Stimulated activated CD4-positive, alpha-beta T cell treated with anti-CD3 and anti-CD28 coated beads, Interleukin-2, amount 100 ng/mL, for 48 hours (primary cell): ENCODE measurements around the gene TDP1.

ENCODE experiments used
- DNase-seq, 2 donors: peaks; one replicate each; pipeline ENCODE4 v3.0.0-alpha.2; 2020

Gene TDP1

DNA sequence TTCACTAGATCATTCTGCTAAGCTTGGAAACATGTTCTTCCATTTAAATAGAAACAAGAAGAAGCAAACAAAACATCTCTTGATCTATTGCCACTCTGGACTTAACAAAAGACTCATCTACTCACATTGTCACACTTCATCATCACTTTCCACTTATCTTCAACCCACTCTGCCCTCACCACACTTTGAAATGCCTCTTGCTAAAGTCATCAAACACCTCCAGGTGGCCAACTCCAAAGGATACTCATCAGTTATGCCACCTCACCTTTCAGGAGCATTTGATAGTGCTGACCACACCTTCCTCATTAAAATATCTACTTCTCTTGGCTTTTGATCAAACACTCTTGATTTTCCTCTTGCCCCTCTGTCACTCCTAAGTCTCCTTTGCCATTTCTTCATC is 8.4 kb upstream of the TDP1 start:
- no peak for DNase-seq

DNA sequence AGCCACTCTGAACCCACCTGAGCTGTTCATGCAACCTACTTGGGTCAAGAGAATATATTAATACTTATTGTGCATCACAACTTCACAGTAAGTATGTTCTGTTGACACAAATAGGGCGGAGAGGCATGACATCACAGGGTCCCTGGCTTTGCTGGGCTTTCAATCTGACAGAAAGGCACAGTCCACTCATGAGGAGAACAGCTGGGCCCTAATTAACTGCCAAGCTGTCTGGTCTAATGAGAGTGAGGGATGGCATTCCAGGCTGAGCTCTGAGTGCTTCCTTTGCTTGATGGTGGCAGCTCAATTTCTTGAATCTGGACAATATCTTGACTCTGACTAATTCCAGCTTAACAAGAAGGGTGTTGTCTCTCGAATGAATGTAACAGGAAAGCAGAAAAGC is 3.2 kb upstream of the TDP1 start:
- no peak for DNase-seq

DNA sequence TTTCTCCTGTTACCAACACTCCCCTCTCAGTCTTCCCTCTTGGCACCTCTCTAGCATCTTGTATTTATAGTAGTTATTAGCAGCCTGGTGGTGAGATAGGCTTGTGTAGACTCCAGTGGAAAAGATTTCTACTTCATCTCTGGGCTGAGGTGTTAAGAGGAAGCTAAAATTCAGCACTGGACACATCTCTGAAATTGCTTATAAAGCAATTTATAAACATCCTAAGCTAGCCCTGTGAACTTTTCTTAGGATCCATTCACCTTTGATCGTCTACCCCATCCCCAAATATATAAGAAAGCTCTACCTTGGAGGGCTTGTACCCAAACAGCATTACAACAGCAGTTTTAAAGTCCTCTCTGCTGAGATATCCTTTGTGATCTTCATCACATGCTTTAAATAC is 2.1 kb upstream of the TDP1 start:
- DNase-seq = no peak

DNA sequence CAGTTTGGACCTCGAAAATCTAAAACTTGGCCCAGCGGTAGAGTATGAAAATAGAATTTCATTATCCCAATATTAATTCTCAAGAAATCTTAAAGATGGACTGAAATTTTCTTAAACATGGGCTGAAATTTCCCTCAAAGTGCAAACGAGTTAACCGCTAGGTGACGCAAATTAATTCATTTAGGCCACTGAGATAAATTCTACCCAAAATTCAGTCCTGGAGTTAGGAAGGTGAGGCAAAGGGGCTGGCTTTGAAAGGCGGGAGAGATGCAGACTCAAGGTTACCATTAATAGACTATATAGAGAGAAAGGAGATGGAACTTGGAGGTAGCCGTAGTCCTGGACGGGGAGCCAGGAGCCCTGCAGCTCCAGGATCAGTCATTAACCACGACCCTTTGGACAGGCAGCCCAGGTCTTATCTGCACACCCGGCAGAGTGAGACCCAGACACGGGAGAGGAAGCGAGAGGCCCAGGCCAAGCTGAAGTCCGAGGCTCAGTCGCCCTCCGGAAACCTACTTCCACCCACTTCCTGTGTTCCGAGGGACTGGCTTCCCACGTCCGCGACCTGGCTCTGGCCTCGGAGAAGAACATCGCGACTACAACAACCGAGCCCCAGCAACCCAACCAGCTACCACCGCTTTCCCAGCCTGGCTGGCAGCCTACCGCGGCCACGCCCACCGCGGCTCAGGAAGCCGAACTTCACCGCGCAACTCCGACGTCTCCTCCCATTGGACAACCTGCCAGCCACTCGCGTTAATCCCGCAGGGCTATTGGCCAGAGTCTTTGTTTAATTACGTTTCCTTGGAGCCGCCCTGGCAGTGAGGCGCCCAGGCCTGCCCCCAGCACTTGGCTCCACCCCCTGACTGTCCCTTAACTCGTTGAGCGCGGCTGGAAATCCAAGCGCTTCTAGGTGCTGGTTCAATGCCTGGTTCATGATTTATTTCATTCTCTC is 1.4 kb upstream of the TDP1 start, which contains the start of gene EFCAB11:
Gene EFCAB11, minus strand, starts transcription at position 661 of the 952 bp plus-strand sequence. Its CDS starts 70 bp downstream, at position 591.
- peak; percentile 86 to 87 for DNase-seq

DNA sequence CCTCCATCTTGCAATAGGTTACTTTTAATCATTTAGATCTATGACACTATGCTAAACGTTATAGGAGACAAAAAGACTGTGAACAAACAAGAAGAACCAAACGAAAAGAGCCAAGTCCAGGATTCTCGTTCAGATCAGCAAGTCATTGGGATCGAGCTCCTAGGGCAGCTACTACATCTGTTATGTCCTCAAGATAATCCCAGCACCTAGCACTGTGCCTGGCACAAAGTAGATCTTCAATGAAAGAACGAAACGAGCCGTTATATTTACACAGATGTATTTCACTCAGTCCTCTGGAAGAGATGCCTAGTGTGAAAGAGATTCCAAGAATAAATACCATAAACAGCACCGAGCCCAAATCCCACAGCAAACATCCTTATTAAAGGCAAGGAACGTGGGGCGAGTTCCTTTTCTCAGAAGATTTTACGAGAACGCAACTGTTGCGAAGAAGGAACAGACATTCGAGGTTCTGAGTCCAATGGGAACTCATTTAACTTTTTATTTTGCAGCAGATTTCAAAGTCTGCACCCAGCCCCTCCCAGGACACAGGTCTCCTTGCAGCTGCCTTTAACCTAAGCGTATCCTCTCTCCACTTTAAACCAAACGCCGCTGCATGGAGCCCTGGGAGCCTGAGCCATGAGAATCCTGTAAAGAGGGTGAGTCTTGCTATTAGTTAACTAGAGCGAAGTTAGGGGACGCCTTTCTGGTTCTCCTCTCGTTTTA is 544 bp upstream of the TDP1 start:
- DNase-seq = peak in 1 of 2 donors; percentile 8

DNA sequence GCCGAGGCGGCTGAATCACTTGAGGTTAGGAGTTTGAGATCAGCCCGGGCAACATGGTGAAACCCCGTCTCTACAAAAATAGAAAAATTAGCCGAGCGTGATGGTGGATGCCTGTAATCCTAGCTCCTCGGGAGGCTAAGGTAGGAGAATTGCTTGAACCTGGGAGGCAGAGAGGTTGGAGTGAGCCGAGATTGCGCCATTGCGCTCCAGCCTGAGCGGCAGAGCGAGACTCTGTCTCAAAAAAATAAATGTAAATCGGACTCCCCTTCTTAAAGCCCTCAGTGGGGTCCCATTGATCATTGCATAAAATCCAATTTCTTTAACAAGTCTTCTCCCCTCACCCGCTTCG is 908 bp downstream of the TDP1 start:
- no peak for DNase-seq

DNA sequence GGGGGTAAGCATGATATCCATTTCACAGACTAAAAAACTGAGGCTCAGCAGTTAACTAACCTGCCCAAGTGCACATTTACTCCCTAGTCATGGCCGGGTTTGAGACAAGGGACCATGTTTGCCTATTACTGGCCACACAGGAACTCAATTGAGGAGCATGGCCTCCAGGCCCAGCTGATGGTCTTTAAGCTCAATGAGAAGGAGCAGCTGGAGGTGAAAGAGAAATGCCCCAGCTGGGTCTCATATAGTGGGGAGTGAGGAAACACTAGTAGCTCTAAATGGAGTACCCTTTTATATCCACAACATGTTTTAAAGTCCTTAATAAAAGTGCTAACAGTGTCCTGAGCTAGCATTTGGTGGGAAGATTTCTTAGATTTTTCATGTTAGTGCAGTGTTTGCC is 1.6 kb downstream of the TDP1 start:
- DNase-seq = no peak

DNA sequence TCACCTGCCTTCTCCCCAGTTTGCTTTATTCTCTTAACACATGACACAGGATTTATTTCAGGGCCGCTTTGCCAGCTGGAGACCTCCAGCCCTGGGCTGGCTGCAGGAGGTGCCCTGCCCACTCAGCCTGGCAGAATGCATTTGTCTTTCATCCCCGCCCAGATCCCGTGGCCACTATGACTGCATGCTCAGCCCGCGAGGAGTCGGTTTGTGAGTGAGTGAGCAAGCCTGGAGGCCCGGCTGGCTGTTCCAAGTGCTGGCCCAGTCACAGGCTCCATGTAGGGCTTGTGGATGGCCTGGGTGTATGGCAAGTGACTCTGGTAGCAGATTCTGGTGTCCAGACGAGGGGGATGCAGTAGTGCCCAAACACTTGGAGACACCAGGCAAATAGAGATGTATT is 2.1 kb downstream of the TDP1 start:
- DNase-seq = no peak

DNA sequence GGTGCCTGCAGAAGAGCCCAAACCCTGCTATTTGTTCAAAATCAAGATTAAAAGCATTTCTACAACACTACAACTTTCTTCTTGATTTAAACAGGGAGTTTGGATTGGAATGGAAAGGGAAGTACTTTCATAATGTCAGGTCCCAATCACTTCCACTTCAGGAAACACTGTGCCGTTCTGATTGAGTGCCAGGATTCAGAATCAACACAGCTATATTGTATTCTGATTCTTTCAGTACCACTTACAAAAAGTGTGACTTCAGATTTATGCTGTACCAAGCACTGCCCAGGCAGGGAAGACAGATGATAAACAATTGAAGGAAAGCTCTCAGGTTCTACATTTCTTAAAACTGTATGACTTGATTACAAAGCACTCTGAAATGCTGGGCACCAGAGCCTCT is 3.2 kb downstream of the TDP1 start:
- no peak for DNase-seq

DNA sequence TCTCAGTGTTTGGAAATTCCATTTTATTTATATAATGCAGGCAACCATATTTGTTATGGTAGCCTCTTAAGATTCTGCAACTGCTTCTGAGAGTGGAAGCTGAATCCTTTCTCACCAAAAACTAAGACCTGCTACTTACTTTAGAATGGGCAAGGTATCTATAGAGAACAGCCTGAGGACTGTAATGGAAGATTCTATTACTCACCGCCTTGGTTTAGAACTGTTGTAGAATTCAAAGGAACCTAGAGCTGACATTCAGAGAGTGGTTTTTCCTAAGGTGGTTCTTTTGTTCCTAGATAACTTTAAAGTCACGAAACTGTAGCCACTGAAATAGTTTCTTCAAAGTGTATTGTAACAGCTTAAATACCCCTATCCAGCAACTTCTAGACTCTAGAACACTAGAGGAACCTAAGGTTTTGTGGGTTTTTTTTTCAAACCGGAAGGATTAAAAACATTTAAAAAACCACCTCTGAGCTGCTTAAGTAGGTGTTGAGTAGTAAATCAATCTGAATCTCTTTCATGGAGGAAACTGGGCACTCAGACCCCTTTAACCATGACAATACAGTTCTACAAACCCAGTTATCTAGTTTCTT is 4.2 kb downstream of the TDP1 start:
- DNase-seq = no peak

DNA sequence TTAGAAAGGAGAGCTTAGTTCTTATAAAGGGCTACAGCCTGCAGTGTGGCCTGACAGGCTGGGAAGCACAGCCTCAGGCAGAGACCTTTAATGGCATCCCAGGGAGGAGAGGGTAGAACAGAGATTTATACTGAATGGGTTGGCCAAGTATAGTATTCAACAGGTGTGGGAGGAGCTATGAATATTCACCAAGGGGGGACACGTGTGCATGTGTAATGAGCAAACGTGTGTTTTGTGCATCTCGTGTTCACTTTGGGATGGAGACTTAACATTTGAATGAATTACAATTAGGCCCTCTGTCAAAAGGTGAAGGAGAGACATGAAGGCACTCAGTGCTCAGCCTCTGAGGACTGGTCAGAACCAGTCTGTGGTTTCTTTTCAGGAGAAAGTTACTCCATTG is 5.2 kb downstream of the TDP1 start:
- DNase-seq = no peak

DNA sequence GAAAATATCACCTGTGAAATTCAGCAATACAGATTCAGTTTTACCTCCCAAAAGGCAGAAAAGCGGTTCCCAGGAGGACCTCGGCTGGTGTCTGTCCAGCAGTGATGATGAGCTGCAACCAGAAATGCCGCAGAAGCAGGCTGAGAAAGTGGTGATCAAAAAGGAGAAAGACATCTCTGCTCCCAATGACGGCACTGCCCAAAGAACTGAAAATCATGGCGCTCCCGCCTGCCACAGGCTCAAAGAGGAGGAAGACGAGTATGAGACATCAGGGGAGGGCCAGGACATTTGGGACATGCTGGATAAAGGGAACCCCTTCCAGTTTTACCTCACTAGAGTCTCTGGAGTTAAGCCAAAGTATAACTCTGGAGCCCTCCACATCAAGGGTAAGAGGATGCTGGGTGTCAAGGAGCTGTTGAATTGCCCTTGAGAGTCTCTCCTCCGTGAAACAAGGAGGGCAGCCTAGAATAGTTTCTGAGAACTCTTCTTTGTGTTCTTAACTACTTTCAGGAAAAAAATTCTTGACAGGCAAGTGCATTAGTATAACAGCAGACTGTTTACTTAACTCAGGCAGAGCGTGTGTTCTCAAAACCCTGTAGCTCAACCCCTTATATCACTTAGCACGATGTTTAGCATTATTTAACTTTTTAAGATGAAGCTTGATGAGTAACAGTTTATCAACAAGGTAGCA is 7.7 kb downstream of the TDP1 start:
- no peak for DNase-seq

DNA sequence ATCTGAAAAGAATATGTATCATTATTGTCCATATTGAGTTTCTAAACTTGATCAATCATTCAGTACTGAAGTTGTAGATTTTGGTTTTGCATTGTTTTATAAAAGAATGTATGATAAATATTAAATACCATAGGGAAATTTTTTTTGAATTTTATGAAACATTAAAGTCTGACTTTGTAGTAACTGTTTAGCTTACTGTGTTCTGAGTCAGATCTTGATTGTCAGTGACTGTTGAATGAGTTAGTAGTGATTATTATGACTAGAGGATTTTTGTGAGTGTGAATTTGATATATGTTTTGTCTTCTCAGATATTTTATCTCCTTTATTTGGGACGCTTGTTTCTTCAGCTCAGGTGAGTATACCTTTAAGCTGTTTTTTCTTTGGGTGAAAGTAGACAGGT is 10.1 kb downstream of the TDP1 start:
- DNase-seq = no peak

DNA sequence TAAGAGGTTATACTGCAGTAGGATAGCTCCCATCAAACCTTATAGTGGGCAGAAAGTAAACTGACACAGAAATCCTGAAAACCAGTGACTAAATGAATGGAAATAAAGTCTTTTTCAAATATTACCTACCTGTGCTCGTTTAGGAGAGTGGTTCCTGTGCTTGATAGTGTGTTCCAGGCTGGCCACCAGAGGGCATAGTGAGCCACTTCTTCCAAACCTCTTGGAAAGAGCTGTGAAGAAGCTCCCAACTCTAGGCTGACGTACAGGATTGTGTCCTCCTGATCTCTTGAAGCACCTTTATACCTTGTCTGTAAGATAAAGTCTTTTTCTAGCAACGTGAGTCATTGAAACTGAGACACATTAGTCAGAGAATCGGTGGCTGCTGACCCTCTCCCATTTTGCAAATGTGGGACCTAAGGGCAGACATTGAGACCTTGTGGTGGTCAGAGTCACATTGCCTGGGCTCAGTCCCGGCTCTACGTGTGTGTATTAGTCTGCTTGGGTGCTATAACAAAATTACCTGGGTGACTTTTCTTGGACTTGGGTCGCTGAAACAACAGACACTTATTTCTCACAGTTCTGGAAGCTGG is 17.6 kb downstream of the TDP1 start:
- peak; percentile 29 to 39 for DNase-seq

DNA sequence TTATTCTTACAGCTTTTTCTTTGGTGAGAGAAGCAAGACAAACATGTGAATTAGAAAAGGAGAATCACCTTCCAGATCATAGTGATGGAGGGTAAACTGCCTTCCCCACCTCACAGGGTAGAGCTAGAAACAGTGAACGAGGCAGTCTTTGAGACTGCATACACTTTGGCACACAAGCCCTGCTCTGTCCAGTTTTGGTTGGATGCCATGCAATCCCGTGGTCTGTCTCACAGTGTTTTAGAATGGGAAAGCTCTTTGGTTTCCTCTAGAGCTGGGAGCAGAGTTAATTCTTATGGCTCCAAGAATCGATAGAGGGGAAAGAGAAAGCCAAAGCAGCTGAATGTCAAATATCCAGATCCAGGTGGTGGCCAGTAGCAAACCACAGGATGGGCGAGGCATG is 21.9 kb downstream of the TDP1 start:
- no peak for DNase-seq

DNA sequence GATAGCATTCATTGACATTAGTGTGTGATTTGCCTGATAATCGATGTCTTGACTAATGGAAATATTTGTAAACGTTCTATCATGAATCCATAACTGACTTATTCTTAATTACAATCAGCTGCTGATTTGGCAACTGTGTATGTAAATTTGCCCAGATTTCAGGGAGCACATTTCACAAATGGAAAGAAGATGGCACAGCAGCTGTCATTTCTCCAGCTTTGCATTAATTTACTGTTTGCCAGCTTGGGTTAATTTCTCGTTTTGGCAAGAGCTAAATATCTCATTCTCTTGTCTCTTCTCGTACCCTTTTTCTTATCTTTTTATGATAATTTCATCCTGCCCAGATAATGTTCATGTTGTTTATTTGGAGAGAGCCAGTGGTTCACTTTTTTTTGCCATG is 22.9 kb downstream of the TDP1 start:
- DNase-seq = no peak

DNA sequence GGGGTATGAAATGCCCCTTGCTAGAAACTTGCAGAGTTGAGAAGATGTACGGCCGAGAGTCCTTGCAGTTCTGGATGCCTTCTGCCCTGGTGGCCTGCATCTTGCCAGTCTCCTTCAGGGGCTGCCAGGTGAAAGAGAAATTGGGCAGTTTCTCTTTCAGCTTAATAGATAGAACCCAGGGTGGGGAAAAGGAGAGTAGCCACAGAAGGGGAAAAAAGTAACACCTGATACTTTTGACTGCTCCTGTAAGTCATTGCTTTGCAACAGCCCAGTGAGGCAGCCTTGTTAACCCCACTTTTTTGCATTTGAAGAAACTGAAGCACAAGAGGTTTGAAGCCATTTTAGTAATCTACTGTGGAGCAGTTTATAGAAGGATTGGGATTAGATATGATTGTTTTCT is 27.6 kb downstream of the TDP1 start:
- DNase-seq = no peak

DNA sequence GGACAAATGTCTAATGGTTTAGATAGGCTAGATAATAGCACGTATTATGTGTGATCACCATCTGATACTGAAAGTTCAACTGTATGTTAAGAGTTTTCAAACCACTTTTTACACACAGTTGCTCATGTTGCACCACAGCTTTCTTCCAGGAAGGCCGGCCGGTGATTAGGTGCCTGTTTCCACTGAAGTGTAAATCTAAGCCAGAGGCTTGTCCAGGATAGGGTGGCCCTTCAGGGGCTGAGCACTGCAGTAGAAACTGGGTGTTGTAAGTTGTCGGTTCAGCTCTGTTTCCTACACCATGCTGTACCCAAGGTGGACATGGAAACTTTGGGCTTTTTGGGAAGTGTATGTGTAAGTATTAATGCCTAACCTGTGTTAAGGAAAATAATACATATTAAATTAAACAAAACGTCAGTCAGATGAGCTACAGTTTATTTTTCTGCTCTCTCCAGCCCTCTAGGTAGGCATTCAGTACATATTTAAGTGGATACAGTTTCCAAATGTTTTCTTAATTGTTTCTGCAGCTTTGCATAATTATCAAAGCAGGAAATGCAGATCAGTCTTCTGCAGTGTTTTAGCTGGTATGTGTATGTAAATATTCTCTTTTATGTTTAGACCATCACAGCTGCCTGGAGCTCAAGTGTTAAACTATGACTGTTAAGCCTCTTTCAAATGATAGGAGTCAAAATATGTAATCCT is 30.9 kb downstream of the TDP1 start:
- DNase-seq = no peak

DNA sequence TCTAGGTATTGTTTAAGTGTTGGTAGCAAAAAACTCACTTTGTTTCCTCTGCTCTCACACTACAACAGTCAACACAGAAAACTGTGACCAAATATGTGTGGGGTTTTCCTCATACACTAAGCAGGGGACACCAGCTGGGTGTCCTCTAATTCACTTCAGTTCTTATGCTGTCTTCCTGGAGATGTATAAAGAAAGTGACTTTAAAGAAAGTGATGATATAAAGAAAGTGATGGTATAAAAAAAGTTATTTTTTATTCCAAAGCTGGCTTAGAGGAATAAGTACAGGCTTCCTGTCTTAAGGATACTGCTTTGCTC is 31.4 kb downstream of the TDP1 start:
- no peak for DNase-seq

DNA sequence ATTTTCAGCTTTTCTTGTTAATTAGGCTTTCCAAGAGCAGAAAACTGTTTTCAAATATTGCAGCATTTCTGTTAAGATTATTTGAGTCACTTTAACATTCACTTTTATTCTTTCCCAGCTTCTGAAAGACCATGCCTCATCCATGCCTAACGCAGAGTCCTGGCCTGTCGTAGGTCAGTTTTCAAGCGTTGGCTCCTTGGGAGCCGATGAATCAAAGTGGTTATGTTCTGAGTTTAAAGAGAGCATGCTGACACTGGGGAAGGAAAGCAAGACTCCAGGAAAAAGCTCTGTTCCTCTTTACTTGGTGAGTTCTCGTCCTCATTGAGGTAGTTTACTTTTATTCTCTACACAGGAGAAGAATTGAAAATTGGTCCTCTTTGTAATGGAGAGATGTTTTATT is 33.1 kb downstream of the TDP1 start:
- no peak for DNase-seq

DNA sequence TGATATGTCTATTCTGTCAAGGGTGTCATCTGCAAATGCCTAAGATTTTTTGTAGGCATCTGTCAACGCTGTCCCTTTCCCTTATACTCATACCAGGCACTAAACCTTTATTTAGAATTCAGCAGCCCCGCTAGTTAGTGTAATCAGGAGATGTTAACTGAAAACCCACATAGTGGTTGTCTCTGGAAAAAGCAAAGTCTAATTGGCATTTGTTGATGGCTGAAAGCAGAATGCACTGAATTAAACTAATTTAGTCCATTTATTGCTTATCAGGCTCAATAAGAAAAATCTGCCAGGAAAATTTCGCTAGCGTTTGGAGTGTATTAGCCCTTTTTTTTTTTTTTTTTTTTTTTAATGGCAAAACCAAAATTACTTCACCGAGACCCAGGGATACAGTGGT is 34.5 kb downstream of the TDP1 start:
- no peak for DNase-seq

DNA sequence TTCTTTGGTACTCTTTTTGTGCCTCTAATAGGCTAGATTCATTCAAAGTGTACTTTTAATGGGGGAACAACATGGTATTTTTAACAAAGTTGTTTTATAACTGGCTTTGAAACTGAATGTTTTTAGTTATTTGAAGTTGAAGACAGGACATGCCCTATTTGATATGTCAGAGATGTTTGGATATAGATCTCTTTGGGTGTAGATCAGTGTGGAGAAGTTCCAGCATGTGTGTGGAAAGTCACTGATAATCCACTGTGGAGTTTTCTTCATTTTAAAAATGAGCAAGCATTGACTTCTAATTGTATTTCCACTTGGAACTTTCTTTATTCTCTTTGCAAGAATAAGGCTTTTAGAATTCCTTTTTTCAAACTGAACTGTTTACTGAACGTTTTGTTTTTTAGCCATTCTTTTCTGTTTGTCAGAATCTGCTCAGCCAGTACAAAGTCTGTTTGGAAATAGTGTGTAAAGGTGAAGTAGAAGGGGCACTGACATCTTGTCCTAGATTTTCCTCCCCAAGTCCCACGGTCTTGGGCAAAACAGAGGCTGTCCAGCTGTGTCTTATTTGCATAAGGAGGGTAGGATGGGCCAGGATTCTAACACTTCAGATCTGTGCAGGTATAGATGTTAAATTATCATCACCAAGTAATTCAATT is 35.0 kb downstream of the TDP1 start:
- no peak for DNase-seq
